ENCODE results near the gene PIP5K1B.

GRCh38 chr9:68798423-68798822 is 93.4 kb downstream of the PIP5K1B start:
- TF ChIP-seq, protein P1, sequence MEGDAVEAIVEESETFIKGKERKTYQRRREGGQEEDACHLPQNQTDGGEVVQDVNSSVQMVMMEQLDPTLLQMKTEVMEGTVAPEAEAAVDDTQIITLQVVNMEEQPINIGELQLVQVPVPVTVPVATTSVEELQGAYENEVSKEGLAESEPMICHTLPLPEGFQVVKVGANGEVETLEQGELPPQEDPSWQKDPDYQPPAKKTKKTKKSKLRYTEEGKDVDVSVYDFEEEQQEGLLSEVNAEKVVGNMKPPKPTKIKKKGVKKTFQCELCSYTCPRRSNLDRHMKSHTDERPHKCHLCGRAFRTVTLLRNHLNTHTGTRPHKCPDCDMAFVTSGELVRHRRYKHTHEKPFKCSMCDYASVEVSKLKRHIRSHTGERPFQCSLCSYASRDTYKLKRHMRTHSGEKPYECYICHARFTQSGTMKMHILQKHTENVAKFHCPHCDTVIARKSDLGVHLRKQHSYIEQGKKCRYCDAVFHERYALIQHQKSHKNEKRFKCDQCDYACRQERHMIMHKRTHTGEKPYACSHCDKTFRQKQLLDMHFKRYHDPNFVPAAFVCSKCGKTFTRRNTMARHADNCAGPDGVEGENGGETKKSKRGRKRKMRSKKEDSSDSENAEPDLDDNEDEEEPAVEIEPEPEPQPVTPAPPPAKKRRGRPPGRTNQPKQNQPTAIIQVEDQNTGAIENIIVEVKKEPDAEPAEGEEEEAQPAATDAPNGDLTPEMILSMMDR (conservative IDR thresholded peaks at IDR 0.05; ENCODE audit: low read length) = no peak
- no peak for TF ChIP-seq EZH2phosphoT487 (IDR thresholded peaks at IDR 0.05; ENCODE audit: borderline replicate concordance)

Data from Loucy (cell line).